GM12874 (cell line): ENCODE results near the gene UBE2G1.

ENCODE experiments used
- CTCF ChIP-seq: IDR thresholded peaks from 2 replicates; pipeline ENCODE4 v1.5.1; 2011; ENCODE audit warnings: low read depth, mild to moderate bottlenecking, control low read depth, low read length, moderate library complexity; ENCODE audit not compliant: insufficient read depth

UBE2G1 gene

GRCh38 chr17:4304417-4305027 lies 62.0 kb downstream of the UBE2G1 start:
- TF ChIP-seq CTCF, result peak; percentile 60

GRCh38 chr17:4301066-4301465 lies 65.4 kb downstream of the UBE2G1 start:
- TF ChIP-seq CTCF, result no peak

- no peak for TF ChIP-seq CTCF
Measured at GRCh38 chr17:4297351-4297750, 69.1 kb downstream of the UBE2G1 start.

- TF ChIP-seq CTCF, result no peak
Measured at GRCh38 chr17:4295686-4296085, 70.8 kb downstream of the UBE2G1 start.

GRCh38 chr17:4293572-4293971 lies 72.9 kb downstream of the UBE2G1 start:
- TF ChIP-seq CTCF, result no peak

GRCh38 chr17:4287710-4288109 lies 78.8 kb downstream of the UBE2G1 start:
- no peak for TF ChIP-seq CTCF

- no peak for TF ChIP-seq CTCF
Measured at GRCh38 chr17:4276514-4276913, 90.0 kb downstream of the UBE2G1 start.
